KOPT-K1 (cell line): ENCODE results near the gene SH3RF2.
"Not testable (repeated sequence)": the region's sequence is repeated elsewhere in the genome, so short reads cannot be mapped to it uniquely, and the experiment has no call there.

ENCODE experiments used
- H3K27ac ChIP-seq: fragments of 200-600 bp; sonication (generic); 2 replicates; pipeline ENCODE4 v1.5.1; 2016; ENCODE audit warnings: antibody characterized with exemption, mild to moderate bottlenecking, low read depth, low read length; ENCODE audit not compliant: poor library complexity, severe bottlenecking
- H3K36me3 ChIP-seq: fragments of 200-600 bp; sonication (generic); 2 replicates; pipeline ENCODE4 v1.5.1; 2017; ENCODE audit warnings: antibody characterized with exemption, mild to moderate bottlenecking, low read length, moderate library complexity; ENCODE audit not compliant: insufficient read depth
- H3K9me3 ChIP-seq: fragments of 200-600 bp; sonication (generic); 2 replicates; pipeline ENCODE4 v1.5.1; 2017; ENCODE audit warnings: antibody characterized with exemption, low read length, mild to moderate bottlenecking; ENCODE audit not compliant: insufficient read depth, poor library complexity, severe bottlenecking

SH3RF2 gene

GRCh38 chr5:146010447-146010846, 74.1 kb downstream of the SH3RF2 start:
- H3K36me3 ChIP-seq, H3K9me3 ChIP-seq, H3K27ac ChIP-seq: not testable (repeated sequence)

GRCh38 chr5:146013761-146014160, 77.4 kb downstream of the SH3RF2 start:
- H3K27ac ChIP-seq: no peak overlapping the region
- no peaks in the 10 kb centered on the region for H3K9me3 ChIP-seq
- H3K36me3 ChIP-seq: no peaks in the 10 kb centered on the region

GRCh38 chr5:146015001-146015400, 78.6 kb downstream of the SH3RF2 start:
- Histone ChIP-seq H3K9me3 (no peaks in the 10 kb centered on the region), H3K36me3 (no peaks in the 10 kb centered on the region), H3K27ac (no peak overlapping the region)

GRCh38 chr5:146016764-146017484, 80.5 kb downstream of the SH3RF2 start:
- Histone ChIP-seq H3K36me3 (no peaks in the 10 kb centered on the region), H3K9me3 (no peaks in the 10 kb centered on the region), H3K27ac (no peak overlapping the region)

GRCh38 chr5:146018514-146019375, 82.4 kb downstream of the SH3RF2 start:
- no peaks in the 10 kb centered on the region for H3K36me3 ChIP-seq
- no peak overlapping the region for H3K27ac ChIP-seq
- H3K9me3 ChIP-seq: no peaks in the 10 kb centered on the region

- H3K27ac ChIP-seq: no peak overlapping the region
- H3K9me3 ChIP-seq: no peaks in the 10 kb centered on the region
- no peaks in the 10 kb centered on the region for H3K36me3 ChIP-seq
Observed at GRCh38 chr5:146020100-146020499, 83.7 kb downstream of the SH3RF2 start.

- Histone ChIP-seq H3K36me3 (no peaks in the 10 kb centered on the region), H3K9me3 (no peaks in the 10 kb centered on the region), H3K27ac (no peak overlapping the region)
Observed at GRCh38 chr5:146024034-146024433, 87.7 kb downstream of the SH3RF2 start.

GRCh38 chr5:146025114-146025680, 88.8 kb downstream of the SH3RF2 start:
- Histone ChIP-seq H3K27ac (no peak overlapping the region), H3K36me3 (no peaks in the 10 kb centered on the region), H3K9me3 (no peaks in the 10 kb centered on the region)

- Histone ChIP-seq H3K27ac (no peak overlapping the region), H3K9me3 (no peaks in the 10 kb centered on the region), H3K36me3 (no peaks in the 10 kb centered on the region)
Observed at GRCh38 chr5:146025681-146026080, 89.3 kb downstream of the SH3RF2 start.

- Histone ChIP-seq H3K36me3 (no peaks in the 10 kb centered on the region), H3K9me3 (no peaks in the 10 kb centered on the region), H3K27ac (no peak overlapping the region)
Observed at GRCh38 chr5:146026307-146027010, 90.1 kb downstream of the SH3RF2 start.

- H3K27ac ChIP-seq: no peak overlapping the region
- no peaks in the 10 kb centered on the region for H3K9me3 ChIP-seq
- H3K36me3 ChIP-seq: no peaks in the 10 kb centered on the region
Observed at GRCh38 chr5:146027751-146028150, 91.4 kb downstream of the SH3RF2 start.

GRCh38 chr5:146032911-146033310, 96.5 kb downstream of the SH3RF2 start:
- Histone ChIP-seq H3K27ac (no peak overlapping the region), H3K36me3 (no peaks in the 10 kb centered on the region), H3K9me3 (no peaks in the 10 kb centered on the region)

- Histone ChIP-seq H3K27ac (no peak overlapping the region), H3K9me3 (no peaks in the 10 kb centered on the region), H3K36me3 (no peaks in the 10 kb centered on the region)
Observed at GRCh38 chr5:146034127-146034526, 97.7 kb downstream of the SH3RF2 start.

- H3K36me3 ChIP-seq: no peaks in the 10 kb centered on the region
- no peaks in the 10 kb centered on the region for H3K9me3 ChIP-seq
- H3K27ac ChIP-seq: no peak overlapping the region
Observed at GRCh38 chr5:146034605-146035004, 98.2 kb downstream of the SH3RF2 start.

- Histone ChIP-seq H3K9me3 (no peaks in the 10 kb centered on the region), H3K36me3 (no peaks in the 10 kb centered on the region), H3K27ac (no peak overlapping the region)
Observed at GRCh38 chr5:146039420-146039819, 103.0 kb downstream of the SH3RF2 start.
